Measurements from ENCODE around the gene PTGR1. TPM values are rescaled to one million over a fixed set of nuclear protein-coding genes. Genes with fewer than 3 reads are reported as not detected.
"Not testable (repeated sequence)": the region's sequence is repeated elsewhere in the genome, so short reads cannot be mapped to it uniquely, and the experiment has no call there.

The PTGR1 gene
- total RNA-seq, 1 donor from 2014 or later, result 67.3 TPM

- Mint-ChIP-seq H3K27me3 (no peaks in the 10 kb centered on the region), H3K4me1 (ENCODE audit: unreplicated experiment) (no peaks in the 10 kb centered on the region), H3K36me3 (peaks cover 49% of the 10 kb centered on the region), H3K4me3 (no peak overlapping the region), H3K27ac (no peak overlapping the region), H3K9me3 (peaks cover 14% of the 10 kb centered on the region)
- no peak for TF ChIP-seq CTCF (conservative IDR thresholded peaks at IDR 0.05)
- DNase-seq (ENCODE audit: extremely low spot score, unreplicated experiment), result no peak
Observed at GRCh38 chr9:111559000-111559610, 40.3 kb downstream of the PTGR1 start.

GRCh38 chr9:111555425-111555824 lies 44.0 kb downstream of the PTGR1 start:
- not testable (repeated sequence) for H3K4me1 Mint-ChIP-seq (ENCODE audit: unreplicated experiment); DNase-seq (ENCODE audit: extremely low spot score, unreplicated experiment); H3K4me3 Mint-ChIP-seq; H3K27ac Mint-ChIP-seq; H3K27me3 Mint-ChIP-seq
- Mint-ChIP-seq H3K36me3 (peaks cover 39% of the 10 kb centered on the region), H3K9me3 (peaks cover 14% of the 10 kb centered on the region)

- no peak for DNase-seq (ENCODE audit: extremely low spot score, unreplicated experiment)
- Mint-ChIP-seq H3K36me3 (peaks cover 45% of the 10 kb centered on the region), H3K4me3 (no peak overlapping the region), H3K27me3 (no peaks in the 10 kb centered on the region), H3K4me1 (ENCODE audit: unreplicated experiment) (no peaks in the 10 kb centered on the region), H3K27ac (no peak overlapping the region), H3K9me3 (peaks cover 20% of the 10 kb centered on the region)
- no peak for TF ChIP-seq CTCF (conservative IDR thresholded peaks at IDR 0.05)
Observed at GRCh38 chr9:111548623-111549022, 50.8 kb downstream of the PTGR1 start.

GRCh38 chr9:111542497-111543254 lies 56.8 kb downstream of the PTGR1 start:
- no peak for TF ChIP-seq CTCF (conservative IDR thresholded peaks at IDR 0.05)
- Mint-ChIP-seq H3K4me3 (no peak overlapping the region), H3K27ac (no peak overlapping the region), H3K36me3 (peaks cover 55% of the 10 kb centered on the region), H3K4me1 (ENCODE audit: unreplicated experiment) (no peaks in the 10 kb centered on the region), H3K9me3 (peaks cover 39% of the 10 kb centered on the region), H3K27me3 (no peaks in the 10 kb centered on the region)
- no peak for DNase-seq (ENCODE audit: extremely low spot score, unreplicated experiment)

GRCh38 chr9:111533099-111533790 lies 66.2 kb downstream of the PTGR1 start:
- TF ChIP-seq CTCF (conservative IDR thresholded peaks at IDR 0.05), result no peak
- no peaks in the 10 kb centered on the region for H3K9me3 Mint-ChIP-seq
- no peaks in the 10 kb centered on the region for H3K4me1 Mint-ChIP-seq (ENCODE audit: unreplicated experiment)
- no peak overlapping the region for H3K4me3 Mint-ChIP-seq
- no peak for DNase-seq (ENCODE audit: extremely low spot score, unreplicated experiment)
- no peaks in the 10 kb centered on the region for H3K27me3 Mint-ChIP-seq
- H3K27ac Mint-ChIP-seq, result no peak overlapping the region
- peaks cover 41% of the 10 kb centered on the region for H3K36me3 Mint-ChIP-seq

GRCh38 chr9:111531716-111532115 lies 67.7 kb downstream of the PTGR1 start:
- Mint-ChIP-seq H3K27me3 (no peaks in the 10 kb centered on the region), H3K4me1 (ENCODE audit: unreplicated experiment) (no peaks in the 10 kb centered on the region)

More at GRCh38 chr9:111531716-111532115, 67.7 kb downstream of the PTGR1 start:
- H3K36me3 Mint-ChIP-seq, result peaks cover 36% of the 10 kb centered on the region
- no peaks in the 10 kb centered on the region for H3K9me3 Mint-ChIP-seq
- no peak for DNase-seq (ENCODE audit: extremely low spot score, unreplicated experiment)
- TF ChIP-seq CTCF (conservative IDR thresholded peaks at IDR 0.05), result no peak
- no peak overlapping the region for H3K4me3 Mint-ChIP-seq
- no peak overlapping the region for H3K27ac Mint-ChIP-seq

Data from type B pancreatic cell (in vitro differentiated cells).